GM23248 (cell line): ENCODE data around the gene LFNG. TPM values are rescaled to one million over a fixed set of nuclear protein-coding genes. Genes with fewer than 3 reads are reported as not detected.

Experiments
- DNase-seq: peaks from one replicate; pipeline ENCODE4 v3.0.0-alpha.2; 2015
- H2AFZ ChIP-seq: fragments of 200-600 bp; sonication (generic); 2 replicates; pipeline ENCODE4 v1.6.1; 2016; ENCODE audit warnings: antibody characterized with exemption
- H3F3A ChIP-seq: fragments of 200-600 bp; sonication (generic); 2 replicates; pipeline ENCODE4 v1.6.1; 2016; ENCODE audit warnings: mild to moderate bottlenecking, antibody characterized with exemption, mixed run types; ENCODE audit not compliant: insufficient read depth
- H3K27ac ChIP-seq: fragments of 200-600 bp; sonication (generic); 2 replicates; pipeline ENCODE4 v1.5.1; 2016; ENCODE audit warnings: mild to moderate bottlenecking
- H3K27me3 ChIP-seq: fragments of 200-600 bp; sonication (generic); replicated peaks from 2 replicates; pipeline ENCODE4 v1.6.1; 2016; ENCODE audit warnings: mild to moderate bottlenecking; ENCODE audit not compliant: insufficient read depth
- H3K36me3 ChIP-seq: fragments of 200-600 bp; sonication (generic); 2 replicates; pipeline ENCODE4 v1.6.1; 2016; ENCODE audit warnings: low read depth, mild to moderate bottlenecking
- H3K4me1 ChIP-seq: fragments of 200-600 bp; sonication (generic); 2 replicates; pipeline ENCODE4 v1.6.1; 2016; ENCODE audit warnings: mild to moderate bottlenecking; ENCODE audit not compliant: insufficient read depth
- H3K4me2 ChIP-seq: fragments of 200-600 bp; sonication (generic); one replicate; pipeline ENCODE4 v1.6.1; 2016; ENCODE audit warnings: mild to moderate bottlenecking; ENCODE audit not compliant: unreplicated experiment
- H3K4me3 ChIP-seq: fragments of 200-600 bp; sonication (generic); 2 replicates; pipeline ENCODE4 v1.5.1; 2016; ENCODE audit warnings: mild to moderate bottlenecking
- H3K79me2 ChIP-seq: fragments of 200-600 bp; sonication (generic); 2 replicates; pipeline ENCODE4 v1.6.1; 2016; ENCODE audit warnings: mild to moderate bottlenecking; ENCODE audit not compliant: insufficient read depth
- H3K9ac ChIP-seq: fragments of 200-600 bp; sonication (generic); 2 replicates; pipeline ENCODE4 v1.6.1; 2016; ENCODE audit warnings: mild to moderate bottlenecking
- H3K9me2 ChIP-seq: fragments of 200-600 bp; sonication (generic); 2 replicates; pipeline ENCODE4 v1.6.1; 2016; ENCODE audit warnings: mixed run types, mild to moderate bottlenecking, moderate library complexity; ENCODE audit not compliant: insufficient read depth
- H3K9me3 ChIP-seq: fragments of 200-600 bp; sonication (generic); one replicate; pipeline ENCODE4 v1.6.1; 2017; ENCODE audit warnings: low read depth
- H4K20me1 ChIP-seq: fragments of 200-600 bp; sonication (generic); 2 replicates; pipeline ENCODE4 v1.6.0; 2016; ENCODE audit not compliant: insufficient read depth
- EZH2 ChIP-seq: fragments of 200-600 bp; sonication (generic); IDR thresholded peaks from 2 replicates; pipeline ENCODE4 v1.6.1; 2018; ENCODE audit warnings: antibody characterized with exemption, mild to moderate bottlenecking; ENCODE audit not compliant: insufficient read depth, poor library complexity, severe bottlenecking
- EZH2phosphoT487 ChIP-seq: fragments of 200-600 bp; sonication (generic); IDR thresholded peaks from 2 replicates; pipeline ENCODE4 v1.6.1; 2018; ENCODE audit warnings: antibody characterized with exemption, moderate library complexity, mild to moderate bottlenecking, low read depth; ENCODE audit not compliant: insufficient read depth
- WGBS, 2 experiments: methylation state at CpG; one replicate each; pipeline ENCODE4 v1.1.6; 2015 to 2017; ENCODE audit warnings: low lambda C conversion rate in 2 of 2, low coverage in 1 of 2; ENCODE audit errors: missing lambda C conversion rate in 2 of 2; 5-methylcytosine and 5-hydroxymethylcytosine counted together
- in situ Hi-C: fragments of 300-500 bp; cut with MboI; formaldehyde crosslinking; loops from 2 replicates; pipeline ENCODE4 v1.15.0; 2020
- polyA plus RNA-seq: library from polyadenylated mRNA; unstranded; fragments of >200 nt; fragmentation: Nextera tagmentation; extraction: Ambion mirVana; gene quantifications from 2 replicates; pipeline ENCODE4 v1.2.1, GENCODE V29; 2016
- total RNA-seq: library from RNA; depleted of rRNA; stranded (reverse); fragments of >200 nt; shearing (Covaris generic); gene quantifications from 2 replicates; pipeline ENCODE4 v1.2.3, GENCODE V29; 2014

Gene LFNG
- total and polyA plus RNA-seq, 2 experiments from 2014 or later: 0.18 to 3.6 TPM

GRCh38 chr7:2502647-2502966, 17.0 kb upstream of the LFNG start:
- H2AFZ ChIP-seq: no peak overlapping the region
- no peak overlapping the region for H3K9ac ChIP-seq
- H3K27me3 ChIP-seq: no peaks in the 10 kb centered on the region
- no peaks in the 10 kb centered on the region for H4K20me1 ChIP-seq
- no peaks in the 10 kb centered on the region for H3K36me3 ChIP-seq
- no peak for DNase-seq
- H3K4me1 ChIP-seq: no peaks in the 10 kb centered on the region
- H3K27ac ChIP-seq: no peak overlapping the region
- H3F3A ChIP-seq: no peaks in the 10 kb centered on the region
- 30 to 61% methylated on average over 4 to 13 of the region's 13 CpGs for WGBS, 2 experiments
- H3K9me2 ChIP-seq: no peaks in the 10 kb centered on the region
- no peaks in the 10 kb centered on the region for H3K79me2 ChIP-seq
- TF ChIP-seq EZH2 (no peak), EZH2phosphoT487 (no peak)
- H3K9me3 ChIP-seq: no peaks in the 10 kb centered on the region
- in situ Hi-C loops: no loop called here
- no peak overlapping the region for H3K4me2 ChIP-seq
- H3K4me3 ChIP-seq: no peak overlapping the region

- no peaks in the 10 kb centered on the region for H3F3A ChIP-seq
- no peak overlapping the region for H2AFZ ChIP-seq
- H3K9me2 ChIP-seq: no peaks in the 10 kb centered on the region
- no peaks in the 10 kb centered on the region for H3K4me1 ChIP-seq
- H3K4me2 ChIP-seq: no peak overlapping the region
- in situ Hi-C loops: no loop called here
- H3K27me3 ChIP-seq: no peaks in the 10 kb centered on the region
- TF ChIP-seq EZH2 (no peak), EZH2phosphoT487 (no peak)
- WGBS, 2 experiments: 63 to 83% methylated on average over 12 to 25 of the region's 25 CpGs
- H3K9ac ChIP-seq: no peak overlapping the region
- H3K9me3 ChIP-seq: no peaks in the 10 kb centered on the region
- DNase-seq: no peak
- H4K20me1 ChIP-seq: no peaks in the 10 kb centered on the region
- no peak overlapping the region for H3K4me3 ChIP-seq
- no peak overlapping the region for H3K27ac ChIP-seq
- H3K79me2 ChIP-seq: no peaks in the 10 kb centered on the region
- no peaks in the 10 kb centered on the region for H3K36me3 ChIP-seq
Measured at GRCh38 chr7:2503056-2503941, 16.3 kb upstream of the LFNG start.

DNA sequence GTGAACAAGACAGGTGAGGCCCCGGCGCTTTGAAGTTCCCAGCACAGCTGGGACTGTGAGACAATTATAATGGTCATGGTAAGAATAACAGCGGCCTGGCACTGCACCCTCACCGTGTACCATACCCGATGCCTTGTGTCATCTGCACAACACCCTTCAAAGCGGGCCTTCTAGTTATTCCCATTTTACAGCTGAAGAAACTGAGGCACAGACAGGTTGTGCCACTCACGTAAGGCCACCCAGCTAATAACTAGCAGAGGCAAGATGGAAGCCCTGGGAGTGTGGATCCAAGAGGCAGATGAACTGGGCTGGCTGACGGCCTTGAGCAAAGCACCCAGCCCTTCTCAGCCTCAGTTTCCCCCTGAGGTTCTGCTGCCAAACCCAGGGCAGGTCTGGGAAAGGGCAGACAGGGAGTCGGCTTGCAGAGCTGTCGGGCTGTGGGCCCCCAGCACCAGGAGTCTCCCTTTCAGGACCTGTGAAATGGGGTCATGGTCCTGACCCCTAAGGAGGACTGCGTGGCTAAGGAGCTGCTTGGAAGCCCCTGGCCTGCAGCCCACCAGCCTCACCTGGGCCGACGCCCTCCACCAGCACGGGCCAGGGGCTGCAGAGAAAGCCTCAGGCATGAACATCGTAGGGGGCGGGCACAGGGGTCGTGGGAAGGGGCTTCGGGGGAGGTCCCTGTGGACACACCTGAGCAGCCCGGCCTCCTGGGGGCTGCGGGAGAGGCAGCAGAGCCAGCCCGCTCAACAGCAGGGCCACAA, 15.3 kb upstream of the LFNG start:
- Histone ChIP-seq H3F3A (0 out of 2 replicates have a peak, but pooled peaks cover 5% of the 10 kb centered on the region), H3K27ac (no peak overlapping the region), H3K9me2 (no peaks in the 10 kb centered on the region), H3K9me3 (no peaks in the 10 kb centered on the region), H3K79me2 (no peaks in the 10 kb centered on the region), H3K4me2 (no peak overlapping the region), H3K4me1 (peaks cover 7% of the 10 kb centered on the region), H3K27me3 (no peaks in the 10 kb centered on the region), H3K4me3 (no peak overlapping the region), H3K9ac (no peak overlapping the region), H3K36me3 (no peaks in the 10 kb centered on the region), H4K20me1 (no peaks in the 10 kb centered on the region), H2AFZ (no peak overlapping the region)
- no peak for TF ChIP-seq EZH2phosphoT487
- no peak for TF ChIP-seq EZH2
- no peak for DNase-seq
- 73 to 76% methylated on average over 14 to 18 of the region's 21 CpGs for WGBS, 2 experiments
- in situ Hi-C loops: no loop called here

DNA sequence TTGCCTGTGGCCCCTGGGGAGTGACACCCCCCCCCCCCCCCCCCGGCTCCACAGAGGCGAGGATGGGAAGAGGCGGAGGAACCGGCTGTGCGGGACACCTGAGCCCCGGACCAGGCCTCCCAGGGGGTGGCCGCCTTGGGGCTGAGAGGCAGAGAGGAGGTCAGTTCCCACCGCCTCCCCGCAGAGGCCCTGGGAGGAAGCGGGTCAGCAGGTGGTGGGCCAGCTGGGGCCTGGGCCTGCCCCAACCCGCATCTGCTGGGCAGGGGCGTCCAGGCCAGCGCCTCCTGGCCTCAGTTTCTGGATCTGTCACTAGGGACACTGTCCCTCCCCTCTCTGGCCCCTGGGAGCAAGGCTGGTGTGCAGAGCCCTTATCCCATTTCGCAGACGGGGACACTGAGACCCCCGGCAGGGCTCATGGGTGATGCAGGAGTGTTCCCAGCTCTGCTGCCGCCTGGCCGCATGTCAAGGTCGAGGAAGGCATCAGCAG, 14.6 kb upstream of the LFNG start:
- DNase-seq: no peak
- no peaks in the 10 kb centered on the region for H3K9me3 ChIP-seq
- H3K36me3 ChIP-seq: no peaks in the 10 kb centered on the region
- no peak overlapping the region for H3K9ac ChIP-seq
- no peak overlapping the region for H3K4me2 ChIP-seq
- in situ Hi-C loops: no loop called here
- 0 out of 2 replicates have a peak, but pooled peaks cover 5% of the 10 kb centered on the region for H3F3A ChIP-seq
- no peak overlapping the region for H2AFZ ChIP-seq
- no peaks in the 10 kb centered on the region for H3K9me2 ChIP-seq
- 77 to 80% methylated on average over 10 to 17 of the region's 19 CpGs for WGBS, 2 experiments
- H3K27ac ChIP-seq: no peak overlapping the region
- no peaks in the 10 kb centered on the region for H3K27me3 ChIP-seq
- TF ChIP-seq EZH2phosphoT487 (no peak), EZH2 (no peak)
- no peaks in the 10 kb centered on the region for H4K20me1 ChIP-seq
- H3K4me3 ChIP-seq: no peak overlapping the region
- H3K79me2 ChIP-seq: no peaks in the 10 kb centered on the region
- H3K4me1 ChIP-seq: peaks cover 7% of the 10 kb centered on the region
